GM19395 (cell line): ENCODE results near the gene ATRIP.
"Not testable (repeated sequence)": the region's sequence is repeated elsewhere in the genome, so short reads cannot be mapped to it uniquely, and the experiment has no call there.

Experiments
- ATAC-seq: cut with Tn5 transposase; IDR thresholded peaks from one replicate; pipeline ENCODE4 v1.9.1; 2021; ENCODE audit warnings: mild to moderate bottlenecking, moderate library complexity; ENCODE audit not compliant: unreplicated experiment

ATRIP gene

DNA sequence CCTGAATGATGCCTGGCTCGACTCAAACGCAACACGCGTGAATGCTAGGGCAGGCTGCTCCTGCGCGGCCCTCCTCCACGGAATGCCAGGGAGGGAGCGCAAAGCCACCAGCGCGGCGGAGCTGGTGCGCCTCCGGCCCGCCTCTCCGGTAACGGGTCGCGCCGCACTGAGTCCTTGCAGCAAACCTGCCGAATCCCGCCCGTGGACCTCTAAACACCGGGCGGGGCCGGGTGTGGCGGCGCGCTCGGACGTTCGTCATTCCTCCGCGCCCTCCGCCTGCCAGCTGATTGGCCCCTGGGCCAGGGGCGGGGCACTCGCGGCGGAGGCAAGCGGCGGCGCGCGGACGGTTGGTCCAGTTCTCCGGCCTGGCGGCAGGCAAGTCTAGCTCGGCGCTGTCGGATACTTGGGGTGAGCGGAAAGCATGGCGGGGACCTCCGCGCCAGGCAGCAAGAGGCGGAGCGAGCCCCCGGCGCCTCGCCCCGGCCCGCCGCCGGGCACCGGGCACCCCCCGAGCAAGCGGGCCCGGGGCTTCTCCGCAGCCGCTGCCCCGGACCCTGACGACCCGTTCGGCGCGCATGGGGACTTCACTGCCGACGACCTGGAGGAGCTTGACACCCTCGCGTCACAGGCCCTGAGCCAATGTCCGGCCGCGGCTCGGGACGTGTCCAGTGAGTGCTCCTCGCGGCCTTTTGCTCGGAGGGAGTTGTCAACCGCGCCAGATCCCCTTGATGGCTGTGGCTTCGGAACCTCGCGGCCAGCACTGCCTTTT, at the start of gene ATRIP:
ATRIP (plus strand) TSS at position 313 of the 769 bp plus-strand sequence; CDS start at position 422, 109 bp downstream.
- peak; percentile 84 for ATAC-seq

DNA sequence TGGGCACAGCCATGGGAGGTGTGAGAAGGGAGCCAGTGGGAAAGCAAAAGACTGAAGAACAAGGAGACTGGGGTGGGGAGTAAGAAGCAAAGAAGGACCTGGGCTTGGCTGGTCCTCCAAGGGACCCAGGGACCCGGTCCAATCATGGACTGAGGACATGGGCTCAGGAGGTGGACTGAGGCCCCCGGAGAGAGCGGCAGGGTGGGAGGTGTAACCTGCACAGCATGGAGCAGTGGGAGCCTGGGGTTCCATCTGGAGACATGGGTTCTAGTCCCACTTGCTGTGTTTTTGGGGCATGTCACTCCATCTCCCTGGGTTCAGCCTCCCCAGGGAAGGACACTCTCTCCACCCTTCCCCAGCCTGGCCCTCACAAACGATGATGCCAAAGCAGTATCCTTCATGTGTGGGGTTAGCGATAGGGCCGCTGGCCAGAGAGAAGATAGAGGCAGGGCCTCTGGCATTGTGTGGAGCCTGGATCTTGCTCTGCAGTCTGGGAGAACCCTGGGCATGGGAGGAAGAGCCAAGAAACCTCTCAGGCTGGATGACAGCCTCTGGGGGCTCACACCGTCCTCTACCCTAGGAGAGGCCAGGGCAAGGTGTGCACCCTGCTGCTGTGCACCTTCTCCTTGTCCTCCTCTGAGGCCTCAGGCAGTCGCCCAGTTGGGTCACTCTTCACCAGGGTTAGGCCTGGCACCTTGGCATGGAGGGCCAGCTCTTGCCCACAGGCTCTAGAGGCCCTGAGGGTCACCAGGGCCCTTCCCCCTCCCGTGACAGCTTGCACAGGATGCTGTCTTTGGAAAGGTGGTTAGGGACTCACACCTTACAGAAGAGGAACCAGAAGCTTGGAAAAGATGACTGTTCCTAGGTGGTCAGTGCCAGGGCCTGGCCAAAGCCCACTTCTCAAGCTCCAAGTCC, 48.5 kb upstream of the ATRIP start:
- ATAC-seq: no peak

DNA sequence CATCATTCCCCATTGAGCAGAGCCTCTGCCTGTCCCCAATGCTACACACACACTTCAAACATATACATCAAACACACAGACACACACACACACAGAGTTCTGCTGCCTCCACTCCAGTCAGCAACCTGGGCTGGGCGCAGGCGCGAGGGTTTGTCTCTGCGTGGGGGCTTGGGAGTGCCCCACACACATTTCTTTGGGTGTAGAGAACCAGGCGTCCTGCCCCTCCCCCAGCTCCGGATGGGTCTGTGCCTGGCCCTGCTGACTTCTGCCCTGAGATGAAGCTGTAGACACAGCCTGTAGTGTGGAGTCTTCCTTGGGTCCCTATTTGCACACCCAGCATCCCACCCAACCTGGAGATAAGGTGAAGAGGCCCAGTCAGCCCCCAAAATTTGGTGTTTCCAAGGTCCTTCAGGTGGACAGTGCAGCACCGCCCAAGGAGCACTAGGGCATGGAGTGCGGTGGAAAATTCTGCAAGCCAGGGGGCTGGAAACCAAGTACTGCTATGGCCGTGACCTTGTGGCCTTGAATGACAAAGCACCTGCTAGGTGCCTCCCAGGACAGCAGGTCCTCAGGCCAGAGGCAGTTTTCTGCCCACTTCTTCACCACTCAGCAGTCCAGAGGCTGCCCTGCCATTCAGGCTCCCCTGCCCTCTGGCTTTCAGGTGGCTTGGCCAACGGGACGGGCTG, 47.7 kb upstream of the ATRIP start:
- no peak for ATAC-seq

DNA sequence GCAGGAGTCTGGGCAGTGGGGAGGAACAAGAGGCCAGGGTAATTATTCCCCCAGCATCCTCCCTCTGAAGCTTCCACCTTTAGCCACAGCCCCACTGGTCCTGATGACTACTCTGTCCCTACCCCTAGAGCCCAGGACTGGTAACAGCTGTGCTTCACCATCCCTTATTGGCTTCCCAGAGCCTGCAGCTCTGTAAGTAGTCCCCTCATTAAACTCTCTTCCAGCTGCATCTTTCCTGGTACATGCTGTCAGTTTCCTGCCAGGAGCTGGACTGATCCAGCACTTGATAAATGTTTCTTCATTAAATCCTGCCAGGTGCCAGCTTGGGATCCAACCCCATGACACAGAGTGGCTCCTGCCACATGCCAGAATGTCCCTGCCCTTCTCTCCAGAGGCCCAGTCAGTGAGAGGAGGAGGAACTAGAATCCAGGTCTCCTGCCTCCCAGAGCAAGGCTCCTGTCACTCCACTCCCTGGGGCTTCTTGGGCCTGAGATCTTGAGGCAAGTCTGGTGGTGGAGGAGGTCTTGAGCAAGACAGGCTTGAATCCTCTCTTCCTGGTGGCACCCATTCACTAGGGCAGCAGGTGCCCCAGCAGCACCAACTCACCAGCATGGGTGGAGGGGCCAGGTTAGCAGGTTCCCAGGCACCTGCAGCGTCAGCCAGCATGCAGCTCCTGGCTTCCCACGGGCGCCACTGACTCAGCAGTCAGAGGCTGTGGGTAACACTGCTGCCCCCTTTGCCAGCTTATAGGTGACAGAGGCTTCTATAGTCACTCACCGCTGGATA, 47.0 kb upstream of the ATRIP start:
- ATAC-seq: no peak

DNA sequence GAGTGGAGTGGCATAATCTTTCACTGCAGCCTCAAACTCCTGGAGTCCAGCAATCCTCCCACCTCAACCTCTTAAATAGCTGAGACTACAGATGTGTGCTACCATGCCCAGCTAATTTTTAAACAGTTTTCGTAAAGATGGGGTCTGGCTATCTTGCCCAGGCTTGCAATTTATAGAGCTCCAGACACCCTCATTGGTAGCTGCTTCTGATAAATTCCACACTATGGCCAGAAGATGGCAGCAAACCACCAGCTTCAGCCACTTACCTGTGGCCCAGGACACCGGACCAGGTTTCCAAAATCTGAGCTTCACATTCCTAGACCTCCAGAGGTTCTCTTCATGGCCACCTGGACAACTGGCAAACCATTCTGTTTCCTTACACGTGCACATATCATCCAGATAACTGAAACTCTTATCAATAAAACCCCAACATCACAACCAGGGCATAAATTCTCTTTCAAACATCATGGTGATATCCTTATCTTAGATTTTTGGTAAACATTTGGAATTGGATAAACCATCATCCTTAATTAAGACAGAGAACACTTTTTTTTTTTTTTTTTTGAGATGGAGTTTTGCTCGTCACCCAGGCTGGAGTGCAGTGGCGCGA, 45.6 kb upstream of the ATRIP start:
- no peak for ATAC-seq

DNA sequence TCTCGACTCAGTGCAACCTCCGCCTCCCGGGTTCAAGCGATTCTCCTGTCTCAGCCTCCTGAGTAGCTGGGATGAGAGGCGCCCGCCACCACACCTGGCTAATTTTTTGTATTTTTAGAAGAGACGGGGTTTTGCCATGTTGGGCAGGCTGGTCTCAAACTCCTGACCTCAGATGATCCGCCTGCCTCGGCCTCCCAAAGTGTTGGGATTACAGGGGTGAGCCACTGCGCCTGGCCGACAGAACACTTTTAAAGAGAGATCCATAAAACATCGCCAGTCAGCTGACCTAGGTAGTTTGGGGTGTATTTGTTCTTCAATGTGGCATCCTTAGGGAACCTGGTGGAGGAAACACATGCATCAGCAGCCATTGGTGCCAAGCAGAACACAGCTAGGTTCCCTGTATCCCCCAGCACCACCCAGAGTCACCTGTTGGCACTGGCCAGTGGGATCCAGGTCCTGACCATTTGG, 45.1 kb upstream of the ATRIP start:
- ATAC-seq: not testable (repeated sequence)

DNA sequence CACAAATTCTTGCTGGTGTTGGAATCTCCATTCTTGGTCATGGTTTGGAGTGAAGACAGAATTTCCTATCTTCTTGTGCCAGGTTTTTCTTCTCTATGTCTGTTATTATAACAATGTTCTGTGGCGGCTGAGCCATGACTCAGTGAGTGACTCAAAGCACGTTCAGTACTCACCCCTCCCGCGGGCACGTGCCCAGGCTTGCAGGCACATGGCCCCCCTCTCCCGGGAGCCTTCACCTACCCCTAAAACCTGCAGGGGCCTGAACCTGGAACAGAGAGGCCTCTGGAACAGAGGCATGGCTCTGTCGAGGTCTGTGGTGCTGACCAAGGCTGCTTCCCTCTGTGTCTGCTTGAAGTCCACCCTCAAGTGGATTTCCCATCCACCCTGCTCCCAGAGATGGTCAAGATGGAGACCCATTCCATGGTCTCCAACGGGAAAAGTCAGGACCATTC, 44.2 kb upstream of the ATRIP start:
- ATAC-seq: no peak

DNA sequence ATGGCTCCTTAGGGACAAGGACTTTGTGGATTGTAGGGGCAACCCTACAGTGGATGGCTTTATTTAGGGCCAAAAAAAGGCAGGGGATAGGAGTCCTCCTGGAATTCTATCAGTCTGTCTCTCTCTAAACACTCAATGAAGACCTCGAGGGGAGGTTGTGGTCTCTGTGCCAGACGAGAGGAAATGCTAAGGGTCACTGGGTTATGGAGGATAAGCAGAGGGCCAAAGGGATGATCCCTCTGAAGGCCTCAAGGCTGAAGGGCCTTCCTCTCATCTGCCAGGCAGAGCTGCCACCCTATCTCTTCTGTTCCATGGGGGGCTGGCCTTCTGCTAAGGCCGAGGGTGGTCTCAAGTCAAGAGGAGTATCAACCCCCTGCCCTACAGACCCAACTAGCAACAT, 43.6 kb upstream of the ATRIP start:
- no peak for ATAC-seq

DNA sequence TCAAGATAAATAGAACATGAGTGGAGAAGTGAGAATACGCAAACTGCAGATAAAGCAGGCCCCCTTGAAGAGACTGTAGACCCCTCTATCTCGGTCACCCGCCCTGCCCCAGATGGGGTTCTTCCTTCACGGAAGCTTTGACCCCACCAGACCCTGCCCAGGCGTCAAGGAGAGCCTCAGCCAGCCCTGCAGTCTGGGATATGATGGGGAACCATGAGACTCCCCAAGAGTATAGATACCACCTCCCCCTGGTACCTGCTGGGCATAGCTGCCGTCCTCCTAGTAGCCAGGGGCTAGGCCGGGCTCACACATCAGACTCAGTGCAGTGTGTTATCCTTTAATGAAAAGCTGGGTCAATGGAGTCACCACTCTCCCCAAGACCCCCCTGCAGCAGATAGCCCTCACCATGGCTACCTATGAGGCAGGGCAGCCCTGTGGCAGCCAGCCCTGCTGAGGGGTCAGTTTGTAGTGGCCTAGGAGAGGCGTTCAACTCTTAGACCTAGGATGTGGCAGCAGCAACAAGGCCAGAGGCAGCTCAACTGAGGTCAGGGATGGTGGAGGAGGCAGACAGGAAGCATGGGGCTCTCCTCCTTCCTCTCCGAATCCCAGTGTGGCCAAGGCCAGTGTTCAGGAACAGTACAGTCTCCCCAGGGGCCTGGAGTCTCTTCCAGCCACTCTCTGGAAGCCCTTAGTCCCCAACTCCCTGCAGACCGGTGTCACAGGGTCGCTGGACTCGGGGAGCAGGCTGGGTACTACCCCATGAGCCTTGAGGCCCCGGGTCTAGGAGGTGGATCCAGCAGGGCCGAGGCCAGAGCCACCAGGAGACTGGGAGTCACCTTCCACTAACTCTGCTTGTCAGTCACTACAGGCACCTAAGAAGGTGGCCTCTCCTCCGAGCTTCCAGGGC, 42.8 kb upstream of the ATRIP start:
- no peak for ATAC-seq

DNA sequence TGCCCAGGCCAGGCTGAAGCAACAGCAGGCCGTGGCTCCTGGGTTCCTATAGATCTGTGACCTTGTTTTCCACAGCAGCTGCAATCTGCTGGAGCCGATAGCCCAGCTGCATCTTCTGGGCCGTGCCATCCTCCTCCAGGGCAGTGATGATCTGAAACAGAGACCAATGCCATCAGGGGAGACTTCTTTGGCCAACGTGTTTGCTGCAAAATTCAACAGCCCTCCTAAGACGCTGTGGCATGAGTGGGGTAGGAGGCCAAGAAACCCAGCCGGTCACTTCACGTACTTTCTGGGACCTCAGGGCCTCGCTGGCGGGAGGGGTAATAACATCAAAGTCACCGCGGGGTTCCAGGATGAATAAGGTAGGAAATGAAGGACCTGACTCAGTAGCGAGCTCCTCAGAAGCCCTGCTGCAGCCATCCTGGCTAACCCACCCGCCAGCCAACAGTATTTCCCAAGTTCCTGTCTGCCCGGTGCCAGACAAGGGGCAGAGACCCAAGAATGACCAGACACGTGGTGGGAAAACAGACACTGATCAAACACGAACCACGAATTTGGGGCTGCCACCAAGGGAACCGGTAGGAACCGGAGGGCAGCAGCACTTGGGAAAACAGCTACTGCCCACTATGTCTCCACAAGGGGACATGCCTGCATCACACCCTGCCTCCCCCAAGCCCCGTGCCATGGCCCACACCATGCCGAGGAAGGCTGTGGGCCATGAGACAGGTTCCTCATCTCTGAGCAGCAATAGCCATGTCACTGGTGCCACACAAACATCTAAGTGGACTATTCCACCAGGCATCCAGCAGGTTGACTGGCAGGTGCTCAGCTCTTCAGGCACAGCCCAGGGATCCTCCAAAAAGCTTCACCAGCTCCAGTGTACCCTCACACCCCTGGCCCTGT, 41.8 kb upstream of the ATRIP start:
- ATAC-seq: no peak

DNA sequence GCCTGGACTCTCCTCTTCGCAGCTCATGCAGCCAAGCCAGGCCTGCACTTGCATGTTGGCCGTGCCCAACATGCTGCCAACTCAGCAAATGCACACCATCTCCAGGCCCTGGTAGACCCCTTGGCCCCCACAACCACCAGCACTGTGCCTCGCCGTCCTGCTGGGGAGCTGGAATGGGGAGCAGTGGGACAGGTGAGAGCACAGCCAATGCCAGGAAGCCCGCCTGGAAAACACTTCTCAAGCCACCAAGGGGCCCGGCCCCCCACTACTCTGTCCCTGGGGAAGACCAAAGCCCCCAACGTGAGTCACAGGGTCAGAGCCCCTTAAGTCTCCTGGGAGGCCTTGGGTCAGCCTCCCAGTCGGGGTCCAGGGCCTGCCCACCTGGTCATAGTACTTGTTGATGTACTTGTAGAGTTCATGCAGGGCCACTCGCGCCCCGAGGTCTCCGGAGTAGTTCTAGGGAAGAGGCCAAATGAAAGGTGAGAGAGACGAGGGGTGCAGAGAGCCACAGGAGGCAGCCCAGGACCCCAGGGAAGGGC, 41.1 kb upstream of the ATRIP start:
- ATAC-seq: no peak

DNA sequence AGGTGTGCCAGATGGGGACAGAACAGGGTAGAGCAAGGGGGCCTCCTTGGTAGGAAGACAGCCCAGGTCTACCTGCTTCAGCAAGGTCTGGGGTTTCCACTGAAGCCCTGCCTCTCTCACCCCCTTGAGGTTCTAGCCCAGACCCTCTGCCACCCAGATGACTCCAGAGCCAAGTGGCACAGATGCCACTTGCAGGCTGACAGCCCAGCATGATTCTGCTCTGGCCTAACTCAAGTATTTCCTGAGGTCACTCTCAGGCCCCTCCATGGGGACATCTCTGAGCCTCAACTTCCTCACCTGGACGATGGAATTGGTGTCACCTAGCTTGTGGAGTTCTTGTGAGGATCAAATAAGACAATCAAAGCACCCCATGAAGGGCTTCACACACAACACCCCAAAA, 40.6 kb upstream of the ATRIP start:
- no peak for ATAC-seq

DNA sequence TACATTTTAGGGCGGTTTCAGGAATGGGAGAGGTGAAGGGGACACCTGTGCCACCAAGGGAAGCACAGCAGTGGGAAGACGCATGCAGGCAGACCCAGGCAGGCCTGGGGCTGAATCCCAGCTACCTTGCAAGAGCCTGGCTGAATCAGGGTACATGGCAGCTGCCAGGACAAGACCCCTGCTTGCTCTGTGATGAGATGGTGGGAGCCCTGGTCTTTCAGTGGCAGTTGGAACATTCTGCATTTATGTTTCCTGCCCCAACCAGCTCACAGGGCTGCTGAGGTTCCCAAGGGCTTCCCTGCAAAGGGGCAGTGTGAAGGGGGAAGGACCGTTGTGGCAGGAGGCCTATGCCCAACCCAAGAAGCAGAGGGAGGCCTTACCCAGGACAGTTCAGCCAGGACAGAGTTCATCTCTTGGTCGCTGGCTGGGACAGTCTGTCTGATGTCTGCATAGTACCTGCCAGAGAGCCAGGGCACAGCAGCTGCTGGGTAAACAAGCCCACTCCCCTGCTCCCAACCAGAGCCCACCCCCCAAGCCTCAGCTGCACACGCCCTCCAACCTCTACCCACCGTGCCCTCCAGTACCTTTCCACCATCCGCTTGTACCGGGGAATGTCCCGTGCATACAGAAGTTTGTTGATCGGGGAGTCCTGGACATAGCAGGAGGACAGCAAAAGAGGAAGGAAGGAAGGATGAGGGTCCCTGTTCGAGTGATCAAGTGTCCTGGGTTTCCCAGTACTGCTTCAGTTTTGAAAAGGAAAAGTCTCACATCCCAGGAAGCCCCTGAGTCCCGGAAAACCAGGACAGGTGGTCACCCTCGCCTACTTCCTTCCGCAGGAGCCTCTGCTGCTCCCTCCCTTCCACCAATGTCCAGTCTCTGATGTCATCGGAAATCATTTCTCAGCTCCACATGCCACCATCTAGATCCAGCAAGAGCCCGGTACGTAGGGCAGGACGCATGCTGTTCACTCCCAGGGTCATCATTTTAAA, 39.8 kb upstream of the ATRIP start:
- no peak for ATAC-seq

DNA sequence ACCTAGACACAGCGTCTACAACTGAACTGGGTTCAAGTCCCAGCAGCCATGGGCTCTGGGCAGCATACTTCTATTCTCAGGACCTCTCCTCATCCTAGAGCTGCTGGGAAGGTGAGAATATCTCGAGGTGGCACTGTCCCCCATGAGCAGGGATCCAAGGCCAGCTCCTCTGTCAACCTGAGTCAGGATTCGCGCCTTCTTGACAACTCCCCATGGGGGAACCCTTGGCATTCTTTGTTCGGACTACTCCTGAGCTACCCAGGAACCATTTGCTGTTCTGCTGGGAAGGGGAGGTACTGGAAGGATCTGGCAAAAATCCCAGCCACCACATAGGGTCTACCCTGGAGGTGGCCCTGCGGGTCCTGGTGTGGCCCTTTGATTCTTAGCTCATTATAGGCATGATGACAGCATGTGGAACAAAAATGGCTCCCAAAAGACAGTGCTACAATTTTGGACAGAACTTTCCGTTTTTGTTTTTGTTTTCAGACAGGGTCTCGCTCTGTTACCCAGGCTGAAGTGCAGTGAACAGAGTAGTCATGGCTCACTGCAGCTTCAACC, 38.9 kb upstream of the ATRIP start:
- ATAC-seq: no peak

DNA sequence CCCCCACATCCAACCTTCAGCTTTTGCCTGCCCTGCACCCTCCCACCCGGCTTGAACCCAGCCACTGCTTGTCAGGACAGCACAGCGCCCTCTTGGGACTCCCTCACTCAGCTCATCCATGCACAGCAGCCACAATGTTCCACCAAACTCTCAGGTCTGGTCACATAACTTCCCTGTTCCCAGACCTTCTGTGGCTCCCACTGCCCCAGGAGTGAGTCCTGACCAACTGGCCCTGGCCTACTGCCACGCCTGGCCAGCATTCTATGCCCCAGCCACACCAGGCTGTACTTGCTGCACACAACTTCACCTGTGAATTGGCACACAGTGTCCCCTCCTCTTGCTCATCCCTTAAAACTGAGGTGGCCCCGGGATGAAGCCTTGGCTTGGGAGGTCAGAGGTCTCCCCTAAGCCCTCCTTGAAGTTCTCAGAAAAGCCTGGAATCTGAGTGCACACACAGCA, 37.7 kb upstream of the ATRIP start:
- no peak for ATAC-seq
